IMR-90 (cell line): Measurements from ENCODE around the gene ZNF26. TPM values are rescaled to one million over a fixed set of nuclear protein-coding genes. Genes with fewer than 3 reads are reported as not detected.

Experiments used
- ATAC-seq: fragments of 200-7000 bp; cut with Tn5 transposase; 2 replicates; pipeline ENCODE4 v1.9.1; 2020; ENCODE audit warnings: low read depth, mild to moderate bottlenecking, moderate library complexity
- BruUV-seq: library from RNA; stranded (reverse); fragments of 400-500 nt; replicated peaks from 2 replicates; lab custom pipeline; 2021; lab: Mats Ljungman, UMichigan
- CTCF ChIA-PET: fragments of 300-600 bp; formaldehyde crosslinking; extraction: SDS; loops from one replicate; lab custom pipeline; 2021; ENCODE audit warnings: antibody characterized with exemption; lab: Yijun Ruan, JAX
- POLR2A ChIA-PET: fragments of 300-600 bp; sonication (Branson Sonifier 250); formaldehyde crosslinking; loops from one replicate; lab custom pipeline; 2022; ENCODE audit warnings: antibody characterized with exemption; ENCODE audit not compliant: unreplicated experiment; lab: Charles Lee
- DNase-seq: peaks from one replicate; pipeline ENCODE4 v3.0.0; 2013
- H2AFZ ChIP-seq: replicated peaks from 2 replicates; pipeline ENCODE3; 2013; ENCODE audit warnings: low read length, mild to moderate bottlenecking; ENCODE audit not compliant: poor library complexity
- H2AK5ac ChIP-seq: 2 replicates; pipeline ENCODE4 v1.6.1; 2013; ENCODE audit warnings: low read depth, low read length, inconsistent platforms
- H2AK9ac ChIP-seq: replicated peaks from 2 replicates; pipeline ENCODE3; 2013; ENCODE audit warnings: mild to moderate bottlenecking, low read depth, low read length, moderate library complexity; ENCODE audit not compliant: poor library complexity
- H2BK120ac ChIP-seq: 2 replicates; pipeline ENCODE4 v1.6.1; 2013; ENCODE audit warnings: low read depth, low read length, inconsistent platforms
- H2BK15ac ChIP-seq: 3 replicates; pipeline ENCODE4 v1.6.1; 2013; ENCODE audit warnings: low read depth, low read length, inconsistent platforms
- H2BK20ac ChIP-seq: 2 replicates; pipeline ENCODE4 v1.6.1; 2013; ENCODE audit warnings: low read depth, mild to moderate bottlenecking, inconsistent platforms, low read length, moderate library complexity
- H2BK5ac ChIP-seq: 2 replicates; pipeline ENCODE4 v1.6.1; 2013; ENCODE audit warnings: mild to moderate bottlenecking, low read depth, low read length, inconsistent platforms; ENCODE audit not compliant: poor library complexity, severe bottlenecking
- H3K14ac ChIP-seq: replicated peaks from 2 replicates; pipeline ENCODE4 v1.6.1; 2013; ENCODE audit warnings: low read depth, low read length, inconsistent platforms
- H3K18ac ChIP-seq: 2 replicates; pipeline ENCODE4 v1.6.1; 2013; ENCODE audit warnings: low read depth, low read length, control low read depth
- H3K23ac ChIP-seq: 2 replicates; pipeline ENCODE4 v1.6.1; 2013; ENCODE audit warnings: low read depth, low read length, inconsistent platforms
- H3K27ac ChIP-seq: 2 replicates; pipeline ENCODE4 v1.5.1; 2013; ENCODE audit warnings: mild to moderate bottlenecking, control low read depth, low read length; ENCODE audit not compliant: insufficient read depth
- H3K27me3 ChIP-seq: 2 replicates; pipeline ENCODE4 v1.6.1; 2013; ENCODE audit warnings: low read length; ENCODE audit not compliant: control insufficient read depth, insufficient read depth
- H3K36me3 ChIP-seq: 2 replicates; pipeline ENCODE4 v1.6.1; 2013; ENCODE audit warnings: low read length, mixed read lengths; ENCODE audit not compliant: control insufficient read depth, insufficient read depth
- H3K4ac ChIP-seq: 2 replicates; pipeline ENCODE4 v1.6.1; 2013; ENCODE audit warnings: low read depth, low read length, inconsistent platforms
- H3K4me1 ChIP-seq: 2 replicates; pipeline ENCODE4 v1.6.1; 2013; ENCODE audit warnings: low read length, mixed read lengths; ENCODE audit not compliant: control insufficient read depth, insufficient read depth
- H3K4me2 ChIP-seq: 2 replicates; pipeline ENCODE4 v1.6.1; 2013; ENCODE audit warnings: low read depth, mild to moderate bottlenecking, control low read depth, low read length, moderate library complexity
- H3K4me3 ChIP-seq: 2 replicates; pipeline ENCODE4 v1.5.1; 2013; ENCODE audit warnings: low read depth, mild to moderate bottlenecking, control low read depth, low read length, moderate library complexity; ENCODE audit not compliant: insufficient read depth
- H3K56ac ChIP-seq: 2 replicates; pipeline ENCODE4 v1.6.1; 2013; ENCODE audit warnings: low read length, inconsistent platforms; ENCODE audit not compliant: insufficient read depth; ENCODE audit errors: extremely low read depth
- H3K79me1 ChIP-seq, 2 experiments: 2 replicates each; pipeline ENCODE4 v1.6.1; 2013; ENCODE audit warnings: low read length in 2 of 2, inconsistent platforms in 1 of 2, low read depth in 1 of 2
- H3K9ac ChIP-seq: 2 replicates; pipeline ENCODE4 v1.6.1; 2013; ENCODE audit warnings: low read depth, low read length, control low read depth
- H3K9me1 ChIP-seq: 2 replicates; pipeline ENCODE4 v1.6.1; 2013; ENCODE audit warnings: low read length, inconsistent platforms; ENCODE audit not compliant: insufficient read depth
- H3K9me3 ChIP-seq: 2 replicates; pipeline ENCODE4 v1.6.1; 2013; ENCODE audit warnings: low read length; ENCODE audit not compliant: control insufficient read depth, insufficient read depth
- H4K20me1 ChIP-seq: 2 replicates; pipeline ENCODE4 v1.6.1; 2013; ENCODE audit warnings: low read length, inconsistent platforms; ENCODE audit not compliant: insufficient read depth
- H4K5ac ChIP-seq: 2 replicates; pipeline ENCODE4 v1.6.1; 2013; ENCODE audit warnings: mild to moderate bottlenecking, low read depth, low read length, control low read depth
- H4K8ac ChIP-seq, 2 experiments: 2 replicates each; pipeline ENCODE4 v1.6.1; 2013; ENCODE audit warnings: low read depth in 2 of 2, low read length in 2 of 2, control low read depth in 1 of 2, inconsistent platforms in 1 of 2
- H4K91ac ChIP-seq: 2 replicates; pipeline ENCODE4 v1.6.1; 2013; ENCODE audit warnings: low read depth, low read length, inconsistent platforms; ENCODE audit not compliant: insufficient read depth
- BHLHE40 ChIP-seq: fragments of 150-350 bp; IDR thresholded peaks from 2 replicates; pipeline ENCODE4 v1.6.1; 2016; ENCODE audit warnings: mild to moderate bottlenecking, low read depth, low read length
- CEBPB ChIP-seq: IDR thresholded peaks from 2 replicates; pipeline ENCODE4 v1.6.1; 2012; ENCODE audit warnings: low read depth, low read length, improper control_type of control experiment
- CHD1 ChIP-seq: IDR thresholded peaks from 2 replicates; pipeline ENCODE4 v1.6.1; 2012; ENCODE audit warnings: low read depth, low read length, improper control_type of control experiment
- FOS ChIP-seq: fragments of 150-350 bp; IDR thresholded peaks from 2 replicates; pipeline ENCODE4 v1.6.1; 2016; ENCODE audit warnings: low read depth, low read length
- MAFK ChIP-seq: IDR thresholded peaks from 2 replicates; pipeline ENCODE4 v1.6.1; 2012; ENCODE audit warnings: low read depth, low read length, improper control_type of control experiment
- MXI1 ChIP-seq: IDR thresholded peaks from 2 replicates; pipeline ENCODE4 v1.6.1; 2012; ENCODE audit warnings: low read depth, mild to moderate bottlenecking, low read length, moderate library complexity, borderline replicate concordance
- NFE2L2 ChIP-seq: fragments of 150-350 bp; IDR thresholded peaks from 2 replicates; pipeline ENCODE4 v1.6.1; 2016; ENCODE audit warnings: low read depth, mild to moderate bottlenecking, low read length
- POLR2A ChIP-seq: IDR thresholded peaks from 2 replicates; pipeline ENCODE4 v1.6.1; 2012; ENCODE audit warnings: mild to moderate bottlenecking, low read depth, low read length
- RCOR1 ChIP-seq: IDR thresholded peaks from 2 replicates; pipeline ENCODE4 v1.6.1; 2012; ENCODE audit warnings: mild to moderate bottlenecking, low read length, improper control_type of control experiment; ENCODE audit not compliant: insufficient replicate concordance
- RFX5 ChIP-seq: IDR thresholded peaks from 2 replicates; pipeline ENCODE4 v1.8.0; 2012; ENCODE audit warnings: low read depth, mild to moderate bottlenecking, low read length, moderate library complexity
- SMC3 ChIP-seq: fragments of 150-350 bp; IDR thresholded peaks from 2 replicates; pipeline ENCODE4 v1.6.1; 2016; ENCODE audit warnings: low read depth, mild to moderate bottlenecking, antibody characterized with exemption, low read length, moderate library complexity
- WGBS, 2 experiments: methylation state at CpG; one replicate each; pipeline versions ENCODE4 v1.1.5 to v1.1.7; 2013; ENCODE audit warnings: missing lambda C conversion rate in 2 of 2; ENCODE audit not compliant: insufficient read length in 1 of 2; ENCODE audit errors: extremely low coverage in 2 of 2; 5-methylcytosine and 5-hydroxymethylcytosine counted together
- dilution Hi-C: fragments of 300-500 bp; cut with HindIII; formaldehyde crosslinking; loops from one replicate; pipeline ENCODE4 v1.14.3; 2018; ENCODE audit warnings: low sequenced_read_pairs; ENCODE audit not compliant: unreplicated experiment
- in situ Hi-C: fragments of 300-500 bp; cut with MboI; formaldehyde crosslinking; loops from 3 replicates; pipeline ENCODE4 v1.14.3; 2019; ENCODE audit warnings: low sequenced_read_pairs, inconsistent platforms, mixed read lengths
- intact Hi-C: fragments of 100-400 bp; cut with micrococcal nuclease; formaldehyde crosslinking; loops from 2 replicates; pipeline ENCODE4 v1.10.0; 2022
- polyA plus RNA-seq, 3 experiments: library from polyadenylated mRNA; depleted of rRNA; stranded (reverse); fragments of >200 nt; gene quantifications; 2 replicates each; pipeline ENCODE4 v1.2.3, GENCODE V29; 2012; ENCODE audit warnings: low replicate concordance in 1 of 3
- total RNA-seq: library from RNA; depleted of rRNA; stranded (reverse); fragments of >200 nt; gene quantifications from 2 replicates; pipeline ENCODE4 v1.2.3, GENCODE V29; 2012
- TF ChIP-seq, protein P1 (sequence below): fragments of 150-350 bp; IDR thresholded peaks from 2 replicates; pipeline ENCODE4 v1.6.1; 2017; ENCODE audit warnings: mild to moderate bottlenecking, antibody characterized with exemption, low read length, low read depth
- TF ChIP-seq, protein P2 (sequence below): fragments of 150-350 bp; IDR thresholded peaks from 2 replicates; pipeline ENCODE4 v1.6.1; 2016; ENCODE audit warnings: low read depth, mild to moderate bottlenecking, low read length, moderate library complexity, borderline replicate concordance
- TF ChIP-seq, protein P3 (sequence below): conservative IDR thresholded peaks from 2 replicates; pipeline ENCODE4 v1.5.1; 2012; ENCODE audit warnings: mild to moderate bottlenecking, low read depth, low read length, improper control_type of control experiment

The ZNF26 gene
- total and polyA plus RNA-seq, 2 of the 4 experiments (the other 2 are of a cell fraction): 6.3 to 11.8 TPM

DNA sequence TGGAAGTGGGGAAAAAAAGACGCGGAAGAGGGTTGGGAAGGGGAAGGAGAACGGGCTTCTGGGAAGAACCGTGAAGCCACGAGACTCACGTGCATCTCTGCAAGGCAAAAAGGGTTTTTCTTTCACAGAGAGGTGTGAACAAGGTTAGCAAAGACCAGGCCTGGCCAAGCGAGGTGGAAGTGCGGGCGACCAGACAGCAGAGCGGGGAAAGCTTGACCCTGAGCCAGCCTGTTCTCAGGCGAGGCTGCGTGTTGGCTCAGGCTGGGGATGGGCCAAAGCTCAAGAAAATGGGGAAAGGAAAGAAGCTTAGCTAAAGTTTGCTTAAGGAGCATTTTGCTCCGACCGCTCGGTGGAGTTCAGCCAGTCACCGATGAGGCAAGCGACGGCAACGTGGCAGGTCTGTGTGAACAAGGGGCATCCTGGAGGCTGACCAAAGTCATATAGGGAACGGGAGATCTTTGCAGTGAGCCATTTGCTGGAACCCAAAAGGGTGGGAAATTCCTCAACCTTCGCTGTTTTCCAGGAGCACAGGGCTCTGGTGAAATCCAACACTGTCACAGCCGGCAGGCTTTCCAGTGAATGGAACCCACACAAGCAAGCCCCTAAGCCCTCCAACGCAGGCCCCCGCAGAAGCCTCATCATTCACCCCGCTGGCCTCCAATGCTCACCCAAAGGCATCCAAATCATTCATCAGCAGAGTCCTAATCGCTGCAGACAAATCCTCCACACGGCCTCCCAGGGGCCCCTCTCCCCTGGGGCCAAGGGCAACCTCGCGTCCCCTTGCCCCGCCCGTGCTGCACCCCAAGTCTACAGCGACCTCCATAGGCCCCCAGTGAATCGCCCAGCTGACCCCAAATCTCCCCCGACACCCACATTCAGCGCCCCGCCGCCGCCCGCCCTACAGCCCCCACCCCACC is 30.8 kb upstream of the ZNF26 start:
- in situ Hi-C loops (no loop called here), intact Hi-C loops (no loop called here), dilution Hi-C loops (no loop called here)
- Histone ChIP-seq H2BK20ac (no peak overlapping the region), H3K23ac (peak overlapping the region; percentile 36), H3K9ac (peak overlapping the region; percentile 71), H4K5ac (peak overlapping the region; percentile 81), H2BK5ac (peak overlapping the region; percentile 52), H4K91ac (peak overlapping the region; percentile 67), H3K79me1 (peaks cover 24 to 42% of the 10 kb centered on the region in 2 experiments), H3K36me3 (peaks cover 5% of the 10 kb centered on the region), H3K27ac (peak overlapping the region; percentile 72), H2BK15ac (no peak overlapping the region), H2AK5ac (peak overlapping the region; percentile 41), H3K4ac (peak overlapping the region; percentile 27), H2AFZ (peak overlapping the region; percentile 90), H2AK9ac (peak overlapping the region; percentile 80), H3K4me2 (peak overlapping the region; percentile 92), H3K18ac (no peak overlapping the region; the same call in 1 of the 2 replicates), H3K9me3 (peaks cover 30% of the 10 kb centered on the region), H4K8ac (peak overlapping the region; percentile 91 to 92), H3K4me1 (peaks cover 6% of the 10 kb centered on the region), H3K4me3 (peak overlapping the region; percentile 90), H3K14ac (peak overlapping the region; percentile 88), H4K20me1 (no peaks in the 10 kb centered on the region), H2BK120ac (no peak overlapping the region), H3K9me1 (no peaks in the 10 kb centered on the region), H3K27me3 (no peaks in the 10 kb centered on the region), H3K56ac (peak overlapping the region; percentile 33)
- peak; percentile 67 for DNase-seq
- ChIA-PET CTCF (no interaction called here), POLR2A (no interaction called here)
- BruUV-seq: TSS peak; percentile 72
- WGBS, 2 experiments: 4% methylated on average over 11 of the region's 39 CpGs; no CpG with 5 or more reads in 1 of the 2 experiments
- TF ChIP-seq NFE2L2 (no peak), MAFK (no peak), FOS (no peak), RCOR1 (no peak), SMC3 (no peak), CHD1 (no peak), POLR2A (peak; percentile 19; the same call in 1 of the 2 replicates), RFX5 (no peak), MXI1 (peak; percentile 15; the same call in 1 of the 2 replicates), BHLHE40 (peak; percentile 58; the same call in 1 of the 2 replicates), CEBPB (peak; percentile 72)
- TF ChIP-seq, protein P1, sequence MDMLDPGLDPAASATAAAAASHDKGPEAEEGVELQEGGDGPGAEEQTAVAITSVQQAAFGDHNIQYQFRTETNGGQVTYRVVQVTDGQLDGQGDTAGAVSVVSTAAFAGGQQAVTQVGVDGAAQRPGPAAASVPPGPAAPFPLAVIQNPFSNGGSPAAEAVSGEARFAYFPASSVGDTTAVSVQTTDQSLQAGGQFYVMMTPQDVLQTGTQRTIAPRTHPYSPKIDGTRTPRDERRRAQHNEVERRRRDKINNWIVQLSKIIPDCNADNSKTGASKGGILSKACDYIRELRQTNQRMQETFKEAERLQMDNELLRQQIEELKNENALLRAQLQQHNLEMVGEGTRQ: no peak
- TF ChIP-seq, protein P2, sequence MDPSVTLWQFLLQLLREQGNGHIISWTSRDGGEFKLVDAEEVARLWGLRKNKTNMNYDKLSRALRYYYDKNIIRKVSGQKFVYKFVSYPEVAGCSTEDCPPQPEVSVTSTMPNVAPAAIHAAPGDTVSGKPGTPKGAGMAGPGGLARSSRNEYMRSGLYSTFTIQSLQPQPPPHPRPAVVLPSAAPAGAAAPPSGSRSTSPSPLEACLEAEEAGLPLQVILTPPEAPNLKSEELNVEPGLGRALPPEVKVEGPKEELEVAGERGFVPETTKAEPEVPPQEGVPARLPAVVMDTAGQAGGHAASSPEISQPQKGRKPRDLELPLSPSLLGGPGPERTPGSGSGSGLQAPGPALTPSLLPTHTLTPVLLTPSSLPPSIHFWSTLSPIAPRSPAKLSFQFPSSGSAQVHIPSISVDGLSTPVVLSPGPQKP: no peak
- TF ChIP-seq, protein P3, sequence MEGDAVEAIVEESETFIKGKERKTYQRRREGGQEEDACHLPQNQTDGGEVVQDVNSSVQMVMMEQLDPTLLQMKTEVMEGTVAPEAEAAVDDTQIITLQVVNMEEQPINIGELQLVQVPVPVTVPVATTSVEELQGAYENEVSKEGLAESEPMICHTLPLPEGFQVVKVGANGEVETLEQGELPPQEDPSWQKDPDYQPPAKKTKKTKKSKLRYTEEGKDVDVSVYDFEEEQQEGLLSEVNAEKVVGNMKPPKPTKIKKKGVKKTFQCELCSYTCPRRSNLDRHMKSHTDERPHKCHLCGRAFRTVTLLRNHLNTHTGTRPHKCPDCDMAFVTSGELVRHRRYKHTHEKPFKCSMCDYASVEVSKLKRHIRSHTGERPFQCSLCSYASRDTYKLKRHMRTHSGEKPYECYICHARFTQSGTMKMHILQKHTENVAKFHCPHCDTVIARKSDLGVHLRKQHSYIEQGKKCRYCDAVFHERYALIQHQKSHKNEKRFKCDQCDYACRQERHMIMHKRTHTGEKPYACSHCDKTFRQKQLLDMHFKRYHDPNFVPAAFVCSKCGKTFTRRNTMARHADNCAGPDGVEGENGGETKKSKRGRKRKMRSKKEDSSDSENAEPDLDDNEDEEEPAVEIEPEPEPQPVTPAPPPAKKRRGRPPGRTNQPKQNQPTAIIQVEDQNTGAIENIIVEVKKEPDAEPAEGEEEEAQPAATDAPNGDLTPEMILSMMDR: no peak
- peak; percentile 61 for ATAC-seq
